GM21737 (cell line): ENCODE measurements around the gene CRAT.
"Not testable (repeated sequence)": the region's sequence is repeated elsewhere in the genome, so short reads cannot be mapped to it uniquely, and the experiment has no call there.

ENCODE experiments used
- ATAC-seq: cut with Tn5 transposase; IDR thresholded peaks from one replicate; pipeline ENCODE4 v1.9.1; 2021; ENCODE audit warnings: mild to moderate bottlenecking, moderate library complexity; ENCODE audit not compliant: unreplicated experiment

Gene CRAT

GRCh38 chr9:129138476-129139232 is 28.1 kb upstream of the CRAT start:
- ATAC-seq, result no peak

DNA sequence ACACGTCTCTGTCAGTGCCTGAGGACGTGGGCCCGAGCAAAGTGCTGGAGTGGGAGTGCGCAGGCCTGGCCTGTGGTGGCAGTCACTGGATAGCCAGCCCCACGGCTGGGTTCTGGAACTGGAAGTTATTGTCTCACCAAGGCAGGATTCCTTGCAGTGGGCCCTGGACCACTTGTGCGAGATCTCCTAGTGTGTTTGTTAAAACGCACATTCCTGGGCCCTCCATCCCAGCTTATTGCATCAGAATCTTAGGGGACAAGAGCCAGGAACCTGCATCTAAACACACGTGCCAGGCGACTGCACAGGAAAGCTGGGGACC is 27.5 kb upstream of the CRAT start:
- ATAC-seq, result no peak

DNA sequence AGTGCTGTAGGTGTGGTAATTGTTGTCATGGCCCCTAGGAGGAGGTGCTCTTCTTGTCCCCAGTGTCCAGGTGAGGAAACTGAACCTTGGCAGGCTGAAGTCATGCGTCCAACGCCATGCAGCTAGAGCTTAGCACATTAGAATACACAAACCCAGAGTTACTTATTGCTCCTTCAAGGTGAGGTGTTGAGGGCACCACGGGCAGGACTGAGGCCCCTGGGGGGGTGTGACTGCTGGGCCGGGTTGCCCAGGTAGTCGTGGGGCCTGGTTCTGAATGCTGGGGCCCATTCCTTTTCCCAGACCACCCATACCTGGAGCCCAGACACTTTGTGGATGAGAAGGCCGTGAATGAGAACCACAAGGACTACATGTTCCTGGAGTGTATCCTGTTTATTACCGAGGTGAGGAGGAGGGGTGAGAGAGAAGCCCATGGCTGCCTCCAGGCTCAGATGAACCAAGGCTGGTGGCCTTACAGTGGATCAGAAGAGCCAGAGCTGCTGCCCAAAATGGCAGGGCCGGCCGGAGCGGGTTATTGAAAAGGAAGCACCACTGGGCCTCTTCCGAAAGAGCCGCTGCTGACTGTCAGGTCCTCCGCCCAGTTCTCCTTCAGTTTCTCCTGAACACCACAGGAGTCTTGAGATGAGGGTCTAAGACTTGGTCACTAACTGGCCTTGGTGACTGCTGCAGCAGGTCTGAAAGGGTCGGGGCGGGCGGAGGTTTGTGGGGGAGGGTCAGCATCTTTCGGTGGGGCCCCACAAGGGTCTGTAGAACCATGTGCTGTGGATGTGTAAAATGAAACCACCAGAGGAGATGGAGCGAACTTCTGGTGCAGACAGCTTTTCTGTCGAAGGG is 26.9 kb upstream of the CRAT start:
- ATAC-seq, result no peak

GRCh38 chr9:129136446-129137035 is 25.9 kb upstream of the CRAT start:
- ATAC-seq, result no peak

DNA sequence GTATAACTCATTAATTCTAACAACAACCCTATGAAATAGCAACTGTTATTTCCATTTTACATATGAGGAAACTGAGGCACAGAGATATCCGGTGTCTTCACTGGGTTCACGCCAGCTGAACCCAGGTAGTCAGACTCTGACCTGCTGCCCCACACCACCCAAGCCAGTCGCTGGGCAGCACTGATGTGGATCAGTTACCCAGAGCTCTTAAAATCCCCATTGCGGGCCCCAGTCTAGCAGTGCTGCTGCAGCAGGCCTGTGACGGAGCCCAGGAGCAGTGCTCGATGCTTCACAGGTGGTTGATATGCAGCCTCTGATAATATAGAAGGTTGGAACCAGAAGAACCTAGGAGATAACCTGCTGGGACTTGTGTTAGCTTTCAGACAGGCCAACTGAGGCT is 24.9 kb upstream of the CRAT start:
- ATAC-seq, result no peak

GRCh38 chr9:129133082-129133481 is 22.5 kb upstream of the CRAT start:
- no peak for ATAC-seq

GRCh38 chr9:129131300-129132145 is 20.9 kb upstream of the CRAT start:
- ATAC-seq, result no peak

DNA sequence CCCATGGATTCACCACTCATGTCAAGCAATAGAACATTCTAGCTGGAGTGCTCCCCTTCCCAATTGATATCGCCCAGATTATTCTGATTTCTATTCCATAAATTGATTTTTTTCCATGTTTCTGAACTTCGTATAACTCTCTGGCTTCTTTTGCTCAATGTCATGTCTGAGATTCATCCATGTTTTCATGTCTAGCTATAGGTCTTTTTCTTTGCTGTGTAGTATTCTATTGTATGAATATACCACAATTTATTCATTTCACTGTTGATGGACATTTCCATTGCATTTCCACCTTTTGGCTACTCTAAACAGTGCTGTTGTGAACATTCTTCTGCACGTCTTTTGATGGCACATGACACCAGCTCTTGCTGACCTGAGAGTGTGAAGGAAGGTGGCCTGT is 20.2 kb upstream of the CRAT start:
- ATAC-seq, result no peak

DNA sequence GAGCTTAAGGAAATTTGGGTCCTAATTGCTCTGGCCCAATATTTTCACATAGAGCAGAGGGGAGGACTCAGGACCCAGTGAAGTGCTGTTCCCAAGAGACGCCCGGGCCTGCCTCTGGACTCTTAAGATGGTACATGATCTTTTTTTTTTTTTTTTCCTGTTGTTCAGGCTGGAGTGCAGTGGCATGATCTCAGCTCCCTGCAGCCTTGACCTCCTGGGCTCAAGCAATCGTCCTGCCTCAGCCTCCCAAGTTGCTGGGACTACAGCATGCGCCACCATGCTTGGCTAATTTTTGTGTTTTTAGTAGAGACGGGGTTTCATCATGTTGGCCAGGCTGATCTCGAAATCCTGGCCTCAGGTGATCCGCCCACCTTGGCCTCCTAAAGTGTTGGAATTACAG is 19.7 kb upstream of the CRAT start:
- not testable (repeated sequence) for ATAC-seq

DNA sequence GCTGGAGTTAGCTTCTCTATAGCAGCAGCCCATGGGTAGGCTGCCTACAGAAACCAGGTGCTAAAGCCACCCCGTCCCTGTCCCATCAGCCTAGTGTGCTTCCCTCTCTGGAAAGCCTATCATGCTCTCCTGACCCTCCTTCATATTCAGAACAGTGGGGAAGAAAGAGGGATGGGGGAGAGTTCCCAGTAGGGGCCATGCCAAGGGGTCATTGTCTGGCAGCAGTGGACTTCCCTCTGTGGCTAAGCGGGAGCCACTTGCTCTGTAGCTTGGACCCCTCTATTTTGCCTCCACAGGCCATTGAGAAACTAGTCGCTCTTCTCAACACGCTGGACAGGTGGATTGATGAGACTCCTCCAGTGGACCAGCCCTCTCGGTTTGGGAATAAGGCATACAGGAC is 18.1 kb upstream of the CRAT start:
- no peak for ATAC-seq

GRCh38 chr9:129126749-129127618 is 16.4 kb upstream of the CRAT start:
- no peak for ATAC-seq

DNA sequence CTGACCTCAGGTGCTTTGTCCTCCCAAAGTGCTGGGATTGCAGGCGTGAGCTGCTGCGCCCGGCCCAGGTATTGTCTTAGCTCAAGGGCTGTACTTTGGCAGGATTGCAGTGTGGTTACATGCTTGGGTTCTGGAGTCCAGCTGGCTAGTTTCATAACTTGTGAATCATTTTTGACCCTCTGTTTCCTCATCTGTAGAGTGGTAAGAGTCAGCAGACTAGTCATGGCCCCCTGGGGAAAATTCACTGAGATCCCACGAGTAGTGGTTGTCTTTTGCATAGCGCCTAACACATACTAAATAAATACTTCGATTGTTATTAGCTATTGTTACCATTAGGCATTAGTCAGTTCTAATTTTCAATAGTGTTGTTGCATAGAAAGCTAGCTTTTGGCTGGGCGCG is 14.9 kb upstream of the CRAT start:
- no peak for ATAC-seq

DNA sequence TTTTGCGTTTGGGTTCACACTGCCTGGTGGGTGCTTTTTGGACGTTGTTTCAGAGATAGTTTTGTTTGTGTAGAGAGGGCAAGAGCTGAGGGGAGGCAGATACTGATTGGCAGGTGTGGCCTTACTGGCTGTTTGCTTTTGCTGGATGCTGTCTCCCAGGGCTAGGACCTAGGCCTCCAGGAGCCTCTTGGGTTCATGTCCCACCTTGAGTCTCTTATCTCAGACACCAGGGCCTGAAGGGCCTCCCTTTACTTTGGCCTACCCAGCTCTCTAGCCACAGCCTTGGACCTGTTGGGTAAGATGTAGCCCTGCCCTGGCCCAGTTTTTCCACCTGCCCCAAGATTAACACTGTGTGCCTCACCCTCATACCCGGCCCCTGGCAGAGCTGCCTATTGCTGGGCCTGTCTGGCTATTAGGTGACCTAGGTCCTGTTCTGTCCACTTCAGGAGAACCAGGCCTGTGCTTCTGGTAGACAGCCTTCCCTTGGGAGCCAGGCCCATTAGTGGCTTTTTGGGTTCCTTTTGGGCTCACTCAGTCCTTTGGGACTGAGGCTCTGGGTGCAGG is 14.0 kb upstream of the CRAT start:
- ATAC-seq, result no peak

GRCh38 chr9:129122976-129123375 is 12.4 kb upstream of the CRAT start:
- ATAC-seq, result not testable (repeated sequence)

DNA sequence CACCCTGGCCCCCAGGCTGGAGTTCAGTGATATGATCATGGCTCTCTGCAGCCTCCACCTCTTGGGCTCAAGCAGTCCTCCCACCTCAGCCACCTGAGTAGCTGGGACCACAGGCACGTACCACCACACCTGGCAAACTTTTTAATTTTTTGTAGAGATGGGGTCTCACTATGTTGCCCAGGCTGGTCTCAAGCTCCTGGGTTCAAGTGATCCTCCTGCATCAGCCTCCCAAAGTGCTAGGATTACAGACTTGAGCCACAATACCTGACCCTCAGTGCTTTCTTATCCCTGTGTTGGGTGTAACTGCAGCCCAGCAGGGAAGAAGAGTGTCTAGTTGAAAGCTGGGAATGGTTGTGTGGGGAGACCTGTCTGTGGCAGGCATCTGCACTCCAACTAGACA is 11.5 kb upstream of the CRAT start:
- ATAC-seq, result no peak

DNA sequence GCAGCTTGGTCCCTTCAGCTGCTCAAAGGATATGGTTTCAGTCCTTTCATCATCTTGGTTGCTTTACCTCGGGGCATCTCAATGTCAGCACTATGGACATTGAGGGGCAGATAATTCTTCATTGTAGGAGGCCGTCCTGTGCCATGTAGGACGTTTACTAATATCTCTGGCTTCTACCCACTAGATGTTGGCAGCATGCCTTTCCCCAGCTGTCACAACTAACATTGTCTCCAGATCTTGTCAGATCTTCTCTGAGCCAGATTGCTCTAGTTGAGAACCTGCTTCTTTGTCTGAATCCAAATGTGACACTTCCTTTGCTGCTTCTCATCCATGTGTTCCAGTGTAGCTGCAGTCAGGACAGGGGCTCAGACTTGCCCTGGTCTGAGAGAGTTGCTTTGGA is 10.9 kb upstream of the CRAT start:
- ATAC-seq, result no peak

DNA sequence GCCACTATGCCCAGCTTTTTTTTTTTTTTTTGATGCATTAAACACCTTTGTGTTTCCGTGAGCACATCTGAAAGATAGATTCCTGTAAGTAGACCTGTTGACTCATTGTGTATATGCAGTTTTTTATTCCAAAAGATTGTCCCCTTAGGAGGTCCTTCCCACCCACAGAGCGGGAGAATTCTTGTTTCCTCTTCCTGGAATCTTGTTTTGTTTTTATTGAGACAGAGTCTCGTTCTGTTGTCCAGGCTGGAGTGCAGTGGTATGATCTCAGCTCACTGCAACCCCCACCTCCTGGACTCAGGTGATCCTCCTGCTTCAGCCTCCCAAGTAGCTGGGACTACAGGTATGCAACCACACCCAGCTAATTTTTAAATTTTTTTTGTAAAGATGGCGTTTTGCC is 8.2 kb upstream of the CRAT start:
- no peak for ATAC-seq

GRCh38 chr9:129113645-129114304 is 3.2 kb upstream of the CRAT start:
- no peak for ATAC-seq

GRCh38 chr9:129112526-129112925 is 1.9 kb upstream of the CRAT start:
- ATAC-seq, result not testable (repeated sequence)
